Hindlimb muscle (tissue), 1 donor: ENCODE measurements around the gene ORC2. TPM values are rescaled to one million over a fixed set of nuclear protein-coding genes. Genes with fewer than 3 reads are reported as not detected.

Experiments used
- DNase-seq: peaks from one replicate; pipeline ENCODE4 v3.0.0-alpha.2; 2013
- polyA plus RNA-seq: library from polyadenylated mRNA; unstranded; fragments of 120-200 nt; gene quantifications from one replicate; pipeline ENCODE4 v1.2.1, GENCODE V29; 2013; ENCODE audit not compliant: insufficient read length

ORC2 gene
- polyA plus RNA-seq, 1 donor = 14.7 TPM

DNA sequence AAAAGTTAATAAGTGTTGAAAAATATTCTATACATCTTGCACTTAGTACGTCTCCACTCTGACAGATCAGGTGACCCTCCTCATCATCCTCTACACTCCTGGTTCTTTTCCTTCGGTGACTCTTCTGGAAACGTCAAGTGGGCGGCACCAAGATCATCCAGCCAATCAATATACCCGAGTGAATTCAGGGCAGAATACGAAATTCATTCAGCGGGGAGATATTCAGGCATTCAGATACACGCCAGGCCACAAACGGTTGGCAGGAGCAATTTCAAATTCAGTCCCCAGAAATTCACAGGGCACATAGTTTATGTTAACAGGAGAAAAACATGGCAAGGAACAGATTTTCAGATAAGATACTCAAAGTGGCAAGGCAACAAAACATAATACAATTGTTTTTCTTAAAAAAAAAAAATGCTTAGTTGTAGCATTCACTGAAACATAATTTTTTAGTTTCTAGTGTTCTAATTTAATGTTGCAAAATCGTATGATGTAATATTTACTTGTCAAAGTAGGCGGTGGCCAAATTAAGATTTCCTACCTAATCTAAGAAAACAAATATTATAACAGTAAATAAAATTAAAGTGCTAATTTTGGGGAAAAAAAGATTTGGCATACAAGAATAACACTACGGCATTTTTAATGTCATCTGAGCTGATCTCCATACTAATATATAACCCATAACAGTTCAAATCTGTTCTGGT is 103.2 kb downstream of the ORC2 start:
- no peak for DNase-seq

Other genes starting within 250 kb of the ORC2 start
- 105 TPM for gene BZW1, start 151.8 kb downstream of the ORC2 start, polyA plus RNA-seq
- 123 TPM for gene CLK1, start 99.0 kb downstream of the ORC2 start, polyA plus RNA-seq
- gene PPIL3, start 74.6 kb downstream of the ORC2 start, polyA plus RNA-seq = 30.7 TPM
- gene NIF3L1, start 74.3 kb downstream of the ORC2 start, polyA plus RNA-seq = 15.3 TPM
- gene HYCC2, start 108.0 kb upstream of the ORC2 start, polyA plus RNA-seq = 6.9 TPM
- 67.9 TPM for gene NDUFB3, start 108.3 kb upstream of the ORC2 start, polyA plus RNA-seq
- gene CFLAR, start 152.5 kb upstream of the ORC2 start, polyA plus RNA-seq = 44.8 TPM
- 7.0 TPM for gene CASP10, start 219.5 kb upstream of the ORC2 start, polyA plus RNA-seq